H9 (cell line): Measurements from ENCODE around the gene GTF3C5. TPM values are rescaled to one million over a fixed set of nuclear protein-coding genes. Genes with fewer than 3 reads are reported as not detected.
A peak's percentile ranks its signal among the peaks of the same experiment; 100 is the strongest.

Source experiments
- DNase-seq: peaks from one replicate; pipeline ENCODE4 v3.0.0-alpha.2; 2017
- H2AFZ ChIP-seq: one replicate; pipeline ENCODE4 v1.6.1; 2013; ENCODE audit warnings: mild to moderate bottlenecking, low read length, control low read depth, moderate library complexity
- H2AK5ac ChIP-seq: 2 replicates; pipeline ENCODE4 v1.6.1; 2013; ENCODE audit warnings: low read length, control low read depth, mixed read lengths; ENCODE audit not compliant: insufficient read length
- H2BK120ac ChIP-seq: one replicate; pipeline ENCODE4 v1.6.1; 2013; ENCODE audit warnings: low read depth, mild to moderate bottlenecking, low read length, control low read depth, inconsistent platforms; ENCODE audit not compliant: poor library complexity, severe bottlenecking
- H2BK12ac ChIP-seq: 2 replicates; pipeline ENCODE4 v1.6.1; 2013; ENCODE audit warnings: low read length, control low read depth, mixed read lengths, low read depth; ENCODE audit not compliant: insufficient read length
- H2BK15ac ChIP-seq: 2 replicates; pipeline ENCODE4 v1.6.1; 2013; ENCODE audit warnings: low read depth, low read length, control low read depth
- H2BK20ac ChIP-seq: one replicate; pipeline ENCODE4 v1.6.1; 2013; ENCODE audit warnings: low read depth, mild to moderate bottlenecking, low read length, control low read depth, inconsistent platforms; ENCODE audit not compliant: poor library complexity, severe bottlenecking
- H2BK5ac ChIP-seq: 2 replicates; pipeline ENCODE4 v1.6.1; 2013; ENCODE audit warnings: low read length, control low read depth, mixed read lengths; ENCODE audit not compliant: insufficient read length
- H3K14ac ChIP-seq: 2 replicates; pipeline ENCODE4 v1.6.1; 2013; ENCODE audit warnings: low read length, control low read depth; ENCODE audit not compliant: insufficient read depth
- H3K18ac ChIP-seq: 2 replicates; pipeline ENCODE4 v1.6.1; 2013; ENCODE audit warnings: low read depth, mild to moderate bottlenecking, mixed read lengths, low read length, control low read depth; ENCODE audit not compliant: insufficient read length
- H3K23ac ChIP-seq: 2 replicates; pipeline ENCODE4 v1.6.1; 2013; ENCODE audit warnings: low read length, control low read depth, mixed read lengths, low read depth; ENCODE audit not compliant: insufficient read length
- H3K23me2 ChIP-seq: 2 replicates; pipeline ENCODE4 v1.6.1; 2013; ENCODE audit warnings: low read depth, mild to moderate bottlenecking, mixed read lengths, low read length, control low read depth; ENCODE audit not compliant: insufficient read length, poor library complexity, severe bottlenecking
- H3K27ac ChIP-seq: 2 replicates; pipeline ENCODE4 v1.5.1; 2013; ENCODE audit warnings: low read length, control low read depth, mixed read lengths, low read depth; ENCODE audit not compliant: insufficient read length
- H3K27me3 ChIP-seq: 2 replicates; pipeline ENCODE4 v1.6.1; 2013; ENCODE audit warnings: low read length, control low read depth, inconsistent platforms; ENCODE audit not compliant: insufficient read depth
- H3K4ac ChIP-seq: 2 replicates; pipeline ENCODE4 v1.6.1; 2013; ENCODE audit warnings: low read depth, mild to moderate bottlenecking, control low read depth, inconsistent platforms, low read length, moderate library complexity
- H3K4me1 ChIP-seq: 2 replicates; pipeline ENCODE4 v1.6.1; 2013; ENCODE audit warnings: low read length, control low read depth, inconsistent platforms; ENCODE audit not compliant: insufficient read depth
- H3K4me2 ChIP-seq: 2 replicates; pipeline ENCODE4 v1.6.1; 2013; ENCODE audit warnings: low read length, control low read depth, mixed read lengths; ENCODE audit not compliant: insufficient read length, insufficient read depth
- H3K56ac ChIP-seq: 2 replicates; pipeline ENCODE4 v1.6.1; 2013; ENCODE audit warnings: low read depth, mild to moderate bottlenecking, mixed read lengths, low read length, control low read depth; ENCODE audit not compliant: insufficient read length
- H3K79me1 ChIP-seq: 2 replicates; pipeline ENCODE4 v1.6.1; 2013; ENCODE audit warnings: low read depth, mild to moderate bottlenecking, moderate library complexity, low read length, control low read depth, inconsistent platforms; ENCODE audit not compliant: insufficient read depth, poor library complexity, severe bottlenecking
- H3K79me2 ChIP-seq: 2 replicates; pipeline ENCODE4 v1.6.1; 2013; ENCODE audit warnings: low read length, control low read depth, inconsistent platforms; ENCODE audit not compliant: insufficient read depth
- H3K9ac ChIP-seq: 2 replicates; pipeline ENCODE4 v1.6.1; 2013; ENCODE audit warnings: low read length, control low read depth, mixed read lengths; ENCODE audit not compliant: insufficient read length; ENCODE audit errors: extremely low read depth
- H3K9me3 ChIP-seq: one replicate; pipeline ENCODE4 v1.6.1; 2013; ENCODE audit warnings: low read depth, low read length, inconsistent platforms; ENCODE audit not compliant: control insufficient read depth
- H3T11ph ChIP-seq: one replicate; pipeline ENCODE4 v1.6.1; 2013; ENCODE audit warnings: mild to moderate bottlenecking, low read length, control low read depth, inconsistent platforms
- H4K20me1 ChIP-seq: one replicate; pipeline ENCODE4 v1.6.1; 2013; ENCODE audit not compliant: control insufficient read depth, insufficient read length, insufficient read depth
- H4K5ac ChIP-seq: 2 replicates; pipeline ENCODE4 v1.6.1; 2013; ENCODE audit warnings: low read depth, mild to moderate bottlenecking, mixed read lengths, low read length, control low read depth; ENCODE audit not compliant: insufficient read length
- H4K8ac ChIP-seq: replicated peaks from 2 replicates; pipeline ENCODE4 v1.6.1; 2013; ENCODE audit warnings: low read length, control low read depth, mixed read lengths, low read depth; ENCODE audit not compliant: insufficient read length
- H4K91ac ChIP-seq: 2 replicates; pipeline ENCODE4 v1.6.1; 2013; ENCODE audit warnings: low read depth, mild to moderate bottlenecking, moderate library complexity, mixed read lengths, low read length, control low read depth; ENCODE audit not compliant: insufficient read length
- H3K27ac Mint-ChIP-seq, 3 experiments: 2 replicates in 2 of 3; 3 replicates in 1 of 3; pipeline ENCODE4 v1.8.0; 2020 to 2021; ENCODE audit warnings: mixed read lengths in 3 of 3, mild to moderate bottlenecking in 1 of 3, moderate library complexity in 1 of 3
- H3K27me3 Mint-ChIP-seq: 2 replicates; pipeline ENCODE4 v1.8.0; 2021; ENCODE audit warnings: low read depth, mild to moderate bottlenecking, moderate library complexity, mixed read lengths
- H3K36me3 Mint-ChIP-seq, 3 experiments: 2 replicates in 2 of 3; 3 replicates in 1 of 3; pipeline ENCODE4 v1.8.0; 2020 to 2021; ENCODE audit warnings: low read depth in 3 of 3, mixed read lengths in 3 of 3; ENCODE audit not compliant: insufficient read depth in 1 of 3
- H3K4me1 Mint-ChIP-seq, 2 experiments: 2 replicates each; pipeline ENCODE4 v1.8.0; 2020; ENCODE audit warnings: mixed read lengths in 2 of 2
- H3K4me3 Mint-ChIP-seq, 2 experiments: 2 replicates in 1 of 2; 3 replicates in 1 of 2; pipeline ENCODE4 v1.8.0; 2020 to 2021; ENCODE audit warnings: mild to moderate bottlenecking in 2 of 2, mixed read lengths in 2 of 2, moderate library complexity in 1 of 2
- H3K9me3 Mint-ChIP-seq, 2 experiments: 2 replicates in 1 of 2; 3 replicates in 1 of 2; pipeline ENCODE4 v1.8.0; 2020; ENCODE audit warnings: mild to moderate bottlenecking in 2 of 2, mixed read lengths in 2 of 2, moderate library complexity in 1 of 2
- CTCF ChIP-seq: fragments of 200-600 bp; sonication (generic); conservative IDR thresholded peaks from 3 replicates; pipeline ENCODE4 v1.8.0; 2021; ENCODE audit warnings: antibody characterized with exemption, mild to moderate bottlenecking
- WGBS: extraction: QIAGEN DNeasy Blood & Tissue Kit; methylation state at CpG from one replicate; pipeline ENCODE4 v1.1.7; 2013; ENCODE audit warnings: missing lambda C conversion rate, low lambda C conversion rate, mixed read lengths; ENCODE audit not compliant: insufficient read length; ENCODE audit errors: extremely low coverage; 5-methylcytosine and 5-hydroxymethylcytosine counted together
- total RNA-seq: library from RNA; stranded (reverse); gene quantifications from 2 replicates; pipeline ENCODE4 v1.2.1, GENCODE V29; 2021

GTF3C5 gene
- total RNA-seq, 1 experiment from 2014 or later, result 88.9 TPM

GRCh38 chr9:133103183-133103986, 72.6 kb downstream of the GTF3C5 start:
- Histone ChIP-seq H3K9me3 (no peaks in the 10 kb centered on the region), H3K23me2 (no peaks in the 10 kb centered on the region), H3K27me3 (no peaks in the 10 kb centered on the region), H4K8ac (no peak overlapping the region), H3K27ac (no peak overlapping the region), H4K5ac (no peak overlapping the region), H3K14ac (no peak overlapping the region), H2BK5ac (no peak overlapping the region), H3K79me2 (no peaks in the 10 kb centered on the region), H3K79me1 (no peaks in the 10 kb centered on the region), H2BK12ac (no peak overlapping the region), H3K18ac (no peak overlapping the region), H2BK15ac (no peak overlapping the region), H2AFZ (no peak overlapping the region), H4K20me1 (no peaks in the 10 kb centered on the region), H2AK5ac (no peak overlapping the region), H2BK120ac (no peak overlapping the region), H3K4ac (no peak overlapping the region), H3K56ac (no peak overlapping the region), H3K4me1 (no peaks in the 10 kb centered on the region), H3K23ac (no peak overlapping the region), H2BK20ac (no peak overlapping the region), H3T11ph (no peak overlapping the region), H4K91ac (no peak overlapping the region), H3K9ac (no peak overlapping the region), H3K4me2 (no peak overlapping the region)
- Mint-ChIP-seq H3K27ac (peak overlapping the region in 1 of 3 experiments; percentile 49; a peak in 1 of 7 replicates), H3K36me3 (peaks cover 35 to 64% (median 55%) of the 10 kb centered on the region in 3 experiments; a peak in 6 of 7 replicates), H3K4me1 (peaks cover 2 to 9% of the 10 kb centered on the region in 2 experiments; a peak in 2 of 4 replicates), H3K27me3 (no peaks in the 10 kb centered on the region), H3K9me3 (no peaks in the 10 kb centered on the region), H3K4me3 (0 out of 5 replicates have a peak overlapping the region, but pooled peaks of 1 of the 2 experiments have one; percentile 17)
- TF ChIP-seq CTCF, result peak; percentile 88
- no CpG with 5 or more reads among the region's 14 CpGs for WGBS
- peak; percentile 59 for DNase-seq
